Jurkat, Clone E6-1 (cell line): ENCODE measurements around the gene CARD8.
A peak's percentile ranks its signal among the peaks of the same experiment; 100 is the strongest.
"Not testable (repeated sequence)": the region's sequence is repeated elsewhere in the genome, so short reads cannot be mapped to it uniquely, and the experiment has no call there.

Experiments
- DNase-seq: peaks from one replicate; pipeline ENCODE4 v3.0.0-alpha.2; 2011; ENCODE audit warnings: low read depth, low spot score
- H3K4me3 ChIP-seq: 2 replicates; pipeline ENCODE4 v1.5.1; 2011; ENCODE audit warnings: mild to moderate bottlenecking, low read length, control low read depth, moderate library complexity

The CARD8 gene

DNA sequence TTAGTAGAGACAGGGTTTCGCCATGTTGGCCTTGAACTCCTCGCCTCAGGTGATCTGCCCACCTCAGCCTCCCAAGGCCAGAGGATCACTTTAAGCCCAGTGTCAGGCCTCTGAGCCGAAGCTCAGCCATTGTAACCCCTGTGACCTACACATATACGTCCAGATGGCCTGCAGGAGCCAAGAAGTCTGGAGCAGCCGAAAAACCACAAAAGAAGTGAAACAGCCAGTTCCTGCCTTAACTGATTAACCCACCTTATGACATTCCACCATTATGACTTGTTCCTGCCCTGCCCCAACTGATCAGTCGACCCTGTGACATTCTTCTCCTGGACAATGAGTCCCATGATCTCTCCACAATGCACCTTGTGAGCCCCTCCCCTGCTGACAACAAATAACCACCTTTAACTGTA, 13.9 kb upstream of the CARD8 start:
- DNase-seq, H3K4me3 ChIP-seq: not testable (repeated sequence)

- not testable (repeated sequence) for H3K4me3 ChIP-seq, DNase-seq
Observed at GRCh38 chr19:48265326-48265725, 9.6 kb upstream of the CARD8 start.

DNA sequence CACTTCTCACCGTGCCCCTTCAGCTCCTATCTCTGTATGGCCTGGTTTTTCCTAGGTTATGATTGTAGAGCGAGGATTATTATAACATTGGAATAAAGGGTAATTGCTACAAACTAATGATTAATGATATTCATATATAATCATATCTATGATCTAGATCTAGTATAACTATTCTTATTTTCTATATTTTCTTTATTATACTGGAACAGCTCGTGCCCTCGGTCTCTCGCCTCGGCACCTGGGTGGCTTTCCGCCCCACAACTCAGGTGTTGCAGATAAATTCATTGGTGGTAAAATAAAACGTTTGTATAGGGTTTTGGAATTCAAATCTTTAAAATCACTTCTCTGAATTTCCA, 4.6 kb upstream of the CARD8 start:
- DNase-seq: not testable (repeated sequence)
- H3K4me3 ChIP-seq: peak overlapping the region; percentile 64

DNA sequence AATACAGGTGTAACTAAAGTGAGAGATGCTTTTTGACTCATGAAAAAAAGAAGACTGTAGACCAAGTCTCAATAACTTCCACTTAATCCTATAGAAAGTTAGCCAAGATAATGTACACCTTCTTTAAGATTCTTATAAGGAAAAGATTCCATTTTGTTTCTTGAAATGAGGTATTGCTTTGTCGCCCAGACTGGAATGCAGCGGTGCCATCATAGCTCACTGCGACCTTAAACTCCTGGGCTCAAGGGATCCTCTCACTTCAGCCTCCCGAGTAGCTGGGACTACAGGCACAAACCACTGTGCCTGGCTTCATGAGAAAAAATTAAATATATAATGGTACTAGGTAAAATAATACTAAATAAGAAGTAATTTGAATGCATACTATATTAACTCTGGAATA, 3.3 kb upstream of the CARD8 start:
- H3K4me3 ChIP-seq, DNase-seq: not testable (repeated sequence)

DNA sequence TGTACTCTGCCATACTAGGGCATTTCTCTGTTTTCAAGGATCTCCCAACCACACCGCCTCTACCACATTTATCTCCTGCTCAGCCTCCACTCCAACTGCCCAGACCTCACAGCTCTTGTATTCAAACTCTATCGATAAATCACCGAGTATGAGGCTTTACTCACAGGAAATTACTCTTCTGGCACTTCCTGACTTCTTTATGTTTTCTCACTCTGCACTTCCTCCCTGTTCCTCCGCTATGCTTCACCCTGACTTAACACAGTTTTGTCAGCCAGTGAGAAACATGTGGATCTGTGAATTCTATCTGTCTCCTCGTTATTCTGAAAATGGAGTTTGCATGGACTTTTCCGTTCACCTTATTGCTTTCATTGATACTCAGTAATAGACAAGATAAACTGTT, 2.6 kb upstream of the CARD8 start:
- no peak for DNase-seq
- H3K4me3 ChIP-seq: no peak overlapping the region

DNA sequence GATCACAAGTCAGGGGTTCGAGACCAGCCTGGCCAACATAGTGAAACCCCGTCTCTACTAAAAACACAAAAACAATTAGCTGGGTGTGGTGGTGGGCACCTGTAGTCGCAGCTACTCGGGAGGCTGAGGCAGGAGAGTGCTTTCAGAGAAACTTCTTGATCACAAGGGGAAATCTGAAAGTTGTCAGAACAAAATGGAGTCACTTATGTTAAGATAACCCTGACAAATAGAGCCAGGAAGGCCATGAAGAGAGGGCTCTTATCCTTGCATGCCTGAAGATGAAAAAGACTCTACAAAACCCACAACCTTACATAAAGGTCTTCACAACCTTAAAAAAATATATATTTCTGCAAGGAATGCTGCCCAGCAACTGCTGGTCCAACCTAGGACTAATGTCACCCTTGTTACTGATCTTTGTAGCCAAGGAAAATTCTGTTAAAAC, 1.2 kb downstream of the CARD8 start:
- DNase-seq: no peak
- peak overlapping the region; percentile 70 for H3K4me3 ChIP-seq

DNA sequence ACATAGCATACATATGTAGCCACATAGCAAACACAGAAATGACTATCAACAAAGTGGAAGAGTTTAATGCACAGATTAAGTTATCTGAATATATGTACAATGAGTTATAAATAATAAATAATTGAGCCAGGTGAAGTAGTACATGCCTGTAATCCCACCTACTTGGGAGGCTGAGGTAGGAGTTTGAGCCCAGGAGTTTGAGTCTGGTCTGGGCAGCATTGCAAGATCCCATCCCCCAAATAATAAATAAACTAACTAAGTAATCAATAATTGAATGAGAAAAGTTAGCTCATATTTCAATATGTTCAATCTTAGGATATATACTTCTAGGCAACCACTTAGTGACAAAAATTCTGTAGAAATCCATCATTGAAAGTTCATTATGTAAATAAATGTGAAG, 1.7 kb downstream of the CARD8 start:
- DNase-seq: no peak
- H3K4me3 ChIP-seq: no peak overlapping the region

- DNase-seq: no peak
- H3K4me3 ChIP-seq: no peak overlapping the region
Observed at GRCh38 chr19:48252609-48253008, 3.1 kb downstream of the CARD8 start.

DNA sequence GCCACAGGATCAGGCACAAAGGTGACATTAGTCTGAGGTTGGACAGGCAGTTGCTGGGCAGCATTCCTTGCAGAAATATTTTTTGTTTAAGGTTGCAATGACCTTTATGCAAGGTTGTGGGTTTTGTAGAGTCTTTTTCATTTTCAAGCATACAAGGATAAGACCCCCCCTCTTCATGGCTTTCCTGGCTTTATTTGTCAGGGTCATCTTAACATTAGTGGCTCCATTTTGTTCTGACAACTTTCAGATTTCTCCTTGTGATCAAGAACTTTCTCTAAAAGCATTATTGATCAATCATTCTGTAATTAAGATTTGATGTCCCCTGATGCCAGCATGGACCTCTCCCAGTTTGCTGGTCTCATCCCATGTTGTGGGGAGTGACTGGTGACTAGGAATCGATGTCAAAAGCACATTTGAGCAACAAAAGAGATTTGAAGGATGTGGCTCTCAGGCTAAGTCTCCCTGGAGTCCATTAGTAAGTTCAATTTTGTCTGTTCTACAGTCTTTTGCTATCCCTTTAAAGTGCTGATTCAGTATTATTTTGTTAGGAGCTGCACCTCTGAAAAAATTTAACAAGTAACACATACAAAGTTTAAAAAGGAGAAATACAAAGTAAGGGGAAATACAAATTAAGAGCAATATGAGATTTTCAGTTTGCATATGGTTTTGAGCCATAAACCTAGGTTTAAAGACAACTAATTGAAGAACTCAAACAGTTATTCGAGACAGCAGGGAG, 5.3 kb downstream of the CARD8 start:
- no peak overlapping the region for H3K4me3 ChIP-seq
- no peak for DNase-seq

GRCh38 chr19:48249502-48250014, 6.2 kb downstream of the CARD8 start:
- H3K4me3 ChIP-seq: no peak overlapping the region
- no peak for DNase-seq

DNA sequence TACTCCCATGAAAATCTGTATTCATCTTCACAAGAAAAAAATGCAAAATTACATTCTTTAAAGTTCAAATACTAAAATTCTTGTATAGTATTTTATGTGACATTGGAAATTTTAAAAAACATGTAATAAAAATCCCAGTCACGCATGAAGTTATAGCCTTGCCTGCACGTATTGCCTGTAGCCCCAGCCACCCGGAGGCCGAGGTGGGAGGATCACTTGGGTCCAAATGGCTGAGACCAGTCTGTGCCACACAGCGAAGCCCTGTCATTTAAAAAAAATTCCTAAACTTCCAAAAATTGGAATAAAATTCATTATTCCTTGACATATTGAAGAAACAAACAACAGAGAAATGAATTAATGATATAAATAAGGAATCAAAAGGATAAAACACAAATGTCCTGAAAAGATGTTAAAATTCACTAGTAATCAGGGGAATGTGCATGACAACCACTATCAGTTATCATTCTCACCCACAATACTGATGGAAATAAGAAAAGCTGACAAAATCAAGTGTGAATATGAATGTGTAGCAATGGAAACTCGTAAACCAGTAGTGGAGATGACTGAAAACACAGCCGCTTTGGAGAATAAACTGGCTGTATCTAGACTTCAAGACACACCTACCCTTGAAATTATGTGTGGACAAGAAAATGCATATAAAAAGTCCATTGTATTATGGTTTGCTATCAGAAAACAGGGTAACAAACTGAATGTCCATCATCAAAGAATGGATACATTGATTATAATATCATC, 7.5 kb downstream of the CARD8 start:
- DNase-seq: no peak
- H3K4me3 ChIP-seq: no peak overlapping the region

DNA sequence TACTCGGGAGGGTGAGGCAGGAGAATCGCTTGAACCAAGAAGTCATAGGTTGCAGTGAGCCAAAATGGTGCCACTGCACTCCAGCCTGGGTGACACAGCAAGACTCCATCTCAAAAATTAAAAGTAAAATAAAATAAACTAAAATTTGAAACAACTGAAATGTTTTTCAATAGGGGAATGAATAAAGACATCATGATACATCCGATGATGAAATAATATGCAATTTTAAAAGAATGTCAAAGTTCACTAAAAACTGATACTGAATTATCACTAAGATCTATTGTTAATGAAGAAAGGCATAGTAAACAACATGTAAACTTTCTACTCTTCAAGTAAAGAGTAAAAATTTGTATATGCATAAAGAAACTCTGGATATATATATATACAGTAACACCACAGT, 8.5 kb downstream of the CARD8 start:
- H3K4me3 ChIP-seq: no peak overlapping the region
- DNase-seq: no peak

DNA sequence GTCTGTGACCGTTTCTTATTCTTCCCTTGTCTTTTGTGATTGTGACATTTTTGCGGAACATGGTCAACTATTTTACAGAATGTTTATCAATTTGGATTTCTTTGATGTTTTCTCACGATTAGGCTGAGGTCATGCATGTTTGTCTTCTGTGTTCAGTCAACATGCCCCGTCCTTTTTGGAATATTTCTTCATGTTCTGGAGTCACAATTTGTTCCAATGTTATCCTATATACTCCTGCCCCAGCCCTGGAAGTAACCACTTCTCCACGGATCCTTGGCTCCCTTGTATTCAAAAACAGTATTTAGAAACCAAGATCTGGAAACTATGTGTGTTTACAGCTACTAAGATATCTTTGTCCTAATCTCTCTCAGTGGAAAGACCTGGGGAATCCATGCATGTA, 9.6 kb downstream of the CARD8 start:
- H3K4me3 ChIP-seq: no peak overlapping the region
- no peak for DNase-seq

- peak; percentile 44 for DNase-seq
- H3K4me3 ChIP-seq: no peak overlapping the region; the same call in 1 of the 2 replicates
Observed at GRCh38 chr19:48244281-48244680, 11.4 kb downstream of the CARD8 start.

DNA sequence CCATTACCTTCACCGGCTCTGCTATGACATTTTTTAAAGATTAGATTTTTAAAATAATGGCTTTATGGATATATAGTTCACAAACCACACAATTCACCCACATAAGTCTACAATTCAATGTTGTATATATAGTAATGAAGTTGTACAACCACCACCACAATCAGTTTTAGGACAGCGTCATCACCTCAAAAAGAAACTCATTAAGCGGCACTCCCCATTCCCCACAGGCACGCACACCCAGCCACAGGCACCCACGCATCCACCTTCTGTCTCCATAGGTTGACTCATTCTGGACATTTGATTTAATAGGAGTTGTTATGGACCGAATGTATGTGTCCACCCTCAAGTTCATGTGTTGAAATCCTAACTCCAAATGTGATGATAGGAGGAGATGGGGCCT, 13.9 kb downstream of the CARD8 start:
- DNase-seq, H3K4me3 ChIP-seq: not testable (repeated sequence)

DNA sequence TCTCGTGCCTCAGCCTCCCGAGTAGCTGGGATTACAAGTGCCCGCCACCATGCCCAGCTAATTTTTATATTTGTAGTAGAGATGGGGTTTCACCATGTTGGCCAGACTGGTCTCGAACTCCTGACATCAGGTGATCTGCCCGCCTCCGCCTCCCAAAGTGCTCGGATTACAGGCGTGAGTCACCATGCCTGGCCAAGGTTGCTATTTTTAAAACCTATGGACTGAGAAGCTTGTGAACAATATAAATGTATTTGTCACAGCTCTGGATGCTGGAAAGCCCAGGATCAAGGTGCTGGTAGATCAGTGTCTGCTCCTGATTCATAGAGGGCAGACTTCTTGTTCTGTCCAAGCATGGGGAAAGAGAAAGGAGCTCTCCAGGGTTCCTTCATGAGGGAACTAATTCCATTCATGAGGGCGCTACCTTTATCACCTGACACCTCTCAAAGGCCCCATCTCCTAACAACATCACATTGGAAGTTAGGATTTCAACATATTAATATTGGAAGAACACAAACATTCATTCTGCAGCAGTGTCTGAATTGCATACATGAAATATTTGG, 16.1 kb downstream of the CARD8 start:
- no peak overlapping the region for H3K4me3 ChIP-seq

DNA sequence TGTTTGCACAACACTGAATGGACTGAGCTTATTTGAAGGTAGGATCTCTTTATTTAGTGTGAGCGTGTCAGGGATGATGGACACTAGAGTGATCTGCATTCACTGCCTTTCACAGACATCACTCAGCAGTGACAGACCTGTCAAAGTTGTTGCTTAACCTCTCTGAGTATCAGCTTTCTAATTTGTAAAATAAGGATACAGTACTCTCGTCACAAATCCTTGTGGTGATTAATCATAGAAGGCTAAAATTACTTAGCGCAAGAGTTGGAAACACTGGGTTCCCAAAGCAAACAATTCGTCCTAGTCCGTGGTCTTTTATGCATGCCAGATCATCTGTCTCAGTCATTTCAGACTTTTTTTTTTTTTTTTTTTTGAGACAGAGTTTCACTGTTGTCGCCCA, 16.6 kb downstream of the CARD8 start:
- DNase-seq: no peak
- H3K4me3 ChIP-seq: no peak overlapping the region

More for the DNA sequence above, 16.1 kb downstream of the CARD8 start:
- DNase-seq: no peak

DNA sequence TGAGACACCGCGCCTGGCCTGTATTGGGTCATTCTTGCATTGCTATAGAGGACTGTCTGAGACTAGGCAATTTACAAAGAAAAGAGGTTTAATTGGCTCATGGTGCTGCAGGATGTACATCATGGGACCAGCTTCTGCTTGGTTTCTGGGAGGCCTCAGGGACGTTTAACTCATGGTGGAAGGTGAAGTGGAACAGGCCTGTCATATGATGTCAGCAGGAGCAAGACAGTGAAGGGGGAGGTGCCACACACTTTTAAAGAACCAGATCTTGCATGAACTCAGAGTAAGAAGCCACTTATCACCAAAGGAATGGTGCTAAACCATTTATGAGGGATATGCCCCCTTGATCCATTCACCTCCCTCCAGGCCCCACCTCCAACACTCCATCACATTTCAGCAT, 18.7 kb downstream of the CARD8 start:
- H3K4me3 ChIP-seq: no peak overlapping the region

DNA sequence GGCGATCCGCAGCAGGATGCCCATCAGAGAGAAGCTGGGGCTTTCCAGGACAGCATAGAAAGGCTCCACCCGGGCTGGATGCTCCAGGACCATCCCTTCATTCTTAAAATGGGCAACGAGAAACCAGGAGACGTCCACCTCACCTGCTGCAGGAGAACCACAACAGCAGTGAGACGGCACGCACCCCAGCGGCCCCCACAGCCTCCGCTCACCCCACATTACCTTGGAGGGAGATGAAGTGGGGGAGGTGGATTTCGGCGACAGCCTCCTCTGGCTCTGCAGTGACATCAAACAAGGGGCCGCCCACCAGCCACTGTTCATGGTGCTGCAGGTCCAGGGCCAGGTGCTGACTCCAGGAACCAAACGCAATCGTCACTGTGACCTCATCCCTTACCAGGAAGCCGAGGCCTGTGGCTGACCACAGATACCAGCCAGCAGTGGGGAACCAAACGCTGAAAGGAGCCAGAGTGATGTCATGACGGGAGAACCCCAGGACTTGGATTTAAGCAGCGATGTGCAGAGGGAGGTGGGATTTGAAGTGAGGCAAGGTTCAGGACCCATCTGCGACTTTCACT, 25.1 kb downstream of the CARD8 start:
- no peak overlapping the region for H3K4me3 ChIP-seq

More for the DNA sequence above, 18.7 kb downstream of the CARD8 start:
- no peak for DNase-seq

GRCh38 chr19:48221628-48222027, 34.1 kb downstream of the CARD8 start:
- H3K4me3 ChIP-seq: no peak overlapping the region
- DNase-seq: no peak

More for the DNA sequence above, 25.1 kb downstream of the CARD8 start:
- DNase-seq: no peak
